ENCODE measurements around the gene TTC32.

Gene TTC32

GRCh38 chr2:19878268-19879046 lies 23.3 kb downstream of the TTC32 start:
- DNase-seq (ENCODE audit: low read depth, low spot score) = no peak

DNA sequence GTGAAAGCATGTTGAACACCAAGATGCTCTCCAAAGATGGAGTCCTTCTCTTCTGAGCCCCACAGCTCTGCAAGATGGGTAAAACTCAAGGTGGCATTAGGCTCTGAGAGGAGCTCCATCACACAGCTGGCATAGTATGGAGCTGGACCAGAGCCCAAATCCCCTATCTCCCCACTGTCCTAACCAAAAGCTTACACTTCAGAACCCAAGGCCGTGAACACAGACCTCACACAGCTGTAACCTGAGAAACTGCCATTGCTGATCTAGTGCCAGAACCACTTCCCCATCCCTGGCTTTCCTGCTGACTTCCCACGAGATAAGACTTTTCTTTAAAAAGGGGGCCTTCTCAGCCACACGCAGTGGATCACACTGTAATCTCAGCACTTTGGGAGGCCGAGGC lies 25.0 kb downstream of the TTC32 start:
- DNase-seq (ENCODE audit: low read depth, low spot score) = no peak

GRCh38 chr2:19875280-19875679 lies 26.5 kb downstream of the TTC32 start:
- no peak for DNase-seq (ENCODE audit: low read depth, low spot score)

- no peak for DNase-seq (ENCODE audit: low read depth, low spot score)
These were observed 27.1 kb downstream of the TTC32 start for GRCh38 chr2:19874726-19875125.

DNA sequence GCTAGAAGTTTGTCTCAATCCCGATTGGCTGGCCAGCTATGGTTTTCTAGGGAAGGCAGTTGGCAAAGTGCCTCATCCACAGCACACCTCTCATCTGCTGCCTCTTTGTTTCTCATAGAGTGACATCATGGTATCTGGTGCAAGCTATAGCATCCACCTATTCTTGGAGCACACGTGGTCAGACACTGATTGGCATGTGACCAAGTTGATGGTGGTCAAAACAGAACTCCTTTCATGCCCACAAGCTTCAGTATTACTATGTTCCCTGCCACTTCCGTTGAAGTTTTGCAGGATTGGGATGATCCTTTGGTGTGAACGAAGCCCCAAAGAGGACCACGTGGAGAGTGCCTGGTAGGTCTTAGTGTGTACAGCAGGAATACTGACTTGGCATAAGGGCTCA lies 28.8 kb downstream of the TTC32 start:
- no peak for DNase-seq (ENCODE audit: low read depth, low spot score)

DNA sequence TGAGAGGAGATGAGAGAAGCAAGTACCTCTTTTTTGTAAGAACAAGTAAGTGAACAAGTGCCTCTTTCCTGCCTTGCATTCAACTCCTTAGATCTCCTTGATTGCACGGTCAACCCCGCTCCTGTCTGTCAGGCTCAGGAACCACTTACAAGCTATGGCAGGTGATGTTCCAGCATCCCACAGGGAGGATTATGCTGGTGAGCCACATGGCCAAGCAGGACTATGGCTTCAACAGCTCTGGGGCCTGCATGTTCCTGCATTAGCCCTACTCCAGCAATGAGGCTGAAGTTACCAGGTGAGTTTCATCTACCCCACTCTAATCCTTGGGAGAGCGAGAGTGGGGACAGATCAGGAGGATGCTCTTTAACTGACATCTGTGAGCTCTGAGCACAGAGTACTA lies 29.5 kb downstream of the TTC32 start:
- DNase-seq (ENCODE audit: low read depth, low spot score) = no peak

DNA sequence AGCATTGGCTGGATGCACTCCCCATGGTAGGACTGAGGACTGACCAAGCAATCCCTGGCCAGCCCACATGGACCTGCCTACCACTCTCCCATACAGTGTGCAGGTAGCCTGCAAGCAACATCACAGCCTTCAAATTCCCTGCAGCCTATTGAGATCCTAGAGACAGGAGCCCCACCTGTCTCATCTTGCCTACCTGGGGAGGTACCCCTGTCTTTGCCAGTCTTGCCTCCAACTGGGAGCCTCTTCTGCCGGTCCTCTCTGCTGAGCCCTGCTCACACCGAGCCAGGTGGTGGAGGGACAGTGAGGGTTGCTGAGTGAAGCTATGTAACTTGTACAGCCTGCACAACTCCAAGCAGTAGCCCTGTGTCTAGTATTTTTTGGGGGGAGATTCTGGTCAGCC lies 29.9 kb downstream of the TTC32 start:
- no peak for DNase-seq (ENCODE audit: low read depth, low spot score)

DNA sequence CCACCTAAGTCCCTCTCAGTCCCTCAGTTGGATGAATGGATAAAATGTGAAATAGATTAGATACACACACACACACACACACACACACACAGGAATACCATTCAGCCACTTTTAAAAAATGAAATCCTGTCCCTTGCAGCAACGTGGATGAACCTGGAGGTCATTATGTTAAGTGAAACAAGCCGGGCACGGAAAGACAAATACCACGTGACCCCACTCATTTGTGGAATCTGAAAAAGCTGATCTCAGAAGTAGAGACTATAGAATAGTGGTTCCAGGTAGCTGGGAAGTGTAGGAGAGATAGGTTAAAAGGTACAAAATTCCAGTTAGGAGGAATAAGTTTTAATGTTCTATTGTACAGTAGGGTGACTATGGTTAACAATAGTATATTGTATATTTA lies 31.0 kb downstream of the TTC32 start:
- DNase-seq (ENCODE audit: low read depth, low spot score) = no peak

- DNase-seq (ENCODE audit: low read depth, low spot score) = no peak
These were observed 32.8 kb downstream of the TTC32 start for GRCh38 chr2:19868701-19869580.

GRCh38 chr2:19868224-19868623 lies 33.6 kb downstream of the TTC32 start:
- DNase-seq (ENCODE audit: low read depth, low spot score) = no peak

GRCh38 chr2:19866771-19867170 lies 35.0 kb downstream of the TTC32 start:
- no peak for DNase-seq (ENCODE audit: low read depth, low spot score)

DNA sequence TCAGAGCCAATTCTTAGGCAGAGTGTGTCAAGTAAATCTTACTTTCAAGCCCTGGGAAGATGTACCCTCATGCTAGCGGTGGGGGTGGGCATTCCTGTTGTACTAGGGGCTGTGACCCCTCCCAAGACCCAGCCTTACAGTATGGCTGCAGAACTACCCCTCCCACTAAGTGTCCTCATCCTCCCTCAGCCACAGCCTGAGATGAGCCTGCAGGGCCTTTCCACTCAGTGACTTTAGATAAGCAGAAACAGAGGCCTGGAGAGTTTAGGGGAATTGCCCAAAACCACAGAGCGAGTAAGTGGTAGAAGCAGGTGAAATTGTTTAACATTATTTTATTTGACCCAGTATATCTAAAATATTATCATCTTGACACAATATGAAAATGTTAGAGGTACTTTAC lies 36.6 kb downstream of the TTC32 start:
- no peak for DNase-seq (ENCODE audit: low read depth, low spot score)

- no peak for DNase-seq (ENCODE audit: low read depth, low spot score)
These were observed 37.4 kb downstream of the TTC32 start for GRCh38 chr2:19864381-19864780.

DNA sequence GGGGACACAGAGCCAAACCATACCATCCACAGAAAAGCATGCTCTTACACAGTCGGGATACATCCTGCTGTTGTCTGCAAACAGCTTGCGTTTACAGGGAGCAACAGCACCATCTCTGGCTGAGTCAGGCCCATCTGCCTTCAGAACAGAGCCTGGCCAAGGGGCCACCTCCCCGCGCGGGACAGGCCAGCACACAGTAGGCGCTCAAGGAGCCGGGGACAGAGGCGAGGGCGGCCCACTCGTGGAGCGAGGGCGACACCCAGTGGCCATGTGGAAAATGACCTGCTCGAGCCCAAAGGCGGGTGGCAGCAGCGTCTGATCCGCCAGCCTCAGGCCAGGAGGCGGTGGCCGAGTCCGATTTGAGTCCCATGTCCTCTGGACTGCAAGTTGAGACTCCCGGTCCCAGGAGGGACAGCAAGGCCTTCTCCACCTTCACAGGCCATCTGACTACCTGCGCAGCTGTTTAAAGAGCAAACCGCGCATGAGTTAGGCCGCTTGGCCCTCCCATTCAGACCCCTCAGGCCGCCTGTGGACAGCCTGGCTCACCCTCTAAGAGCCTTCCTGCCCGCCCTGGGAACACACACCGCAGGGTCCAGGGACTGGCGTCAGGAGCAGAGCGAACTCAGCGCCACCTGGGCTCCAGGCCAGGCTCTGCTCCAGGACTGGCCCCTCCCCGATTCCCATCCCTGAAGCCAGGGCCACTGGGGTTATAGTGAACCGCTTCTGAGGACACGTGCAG lies 38.3 kb downstream of the TTC32 start:
- DNase-seq (ENCODE audit: low read depth, low spot score) = peak; percentile 38

GRCh38 chr2:19861813-19862212 lies 40.0 kb downstream of the TTC32 start:
- no peak for DNase-seq (ENCODE audit: low read depth, low spot score)

DNA sequence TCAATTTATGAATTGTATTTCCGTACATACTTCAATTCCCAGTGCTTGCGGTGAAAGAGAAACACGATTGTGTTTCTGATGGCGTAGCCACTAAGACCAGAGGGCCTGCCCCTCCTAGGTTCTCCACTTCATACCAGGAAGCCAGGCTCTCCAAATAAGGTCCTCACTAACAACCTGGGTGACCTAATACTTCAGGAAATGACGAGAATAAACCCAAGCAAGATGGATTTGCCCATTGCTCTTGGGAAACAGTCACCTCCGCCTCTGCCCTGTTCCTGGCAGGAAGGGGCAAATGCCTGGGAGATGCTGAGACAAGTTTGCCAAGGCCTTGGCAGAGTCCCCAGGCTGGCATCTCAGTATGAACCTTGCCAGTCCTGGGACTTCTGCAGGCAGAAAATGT lies 41.8 kb downstream of the TTC32 start:
- no peak for DNase-seq (ENCODE audit: low read depth, low spot score)

- no peak for DNase-seq (ENCODE audit: low read depth, low spot score)
These were observed 42.2 kb downstream of the TTC32 start for GRCh38 chr2:19859565-19859964.

DNA sequence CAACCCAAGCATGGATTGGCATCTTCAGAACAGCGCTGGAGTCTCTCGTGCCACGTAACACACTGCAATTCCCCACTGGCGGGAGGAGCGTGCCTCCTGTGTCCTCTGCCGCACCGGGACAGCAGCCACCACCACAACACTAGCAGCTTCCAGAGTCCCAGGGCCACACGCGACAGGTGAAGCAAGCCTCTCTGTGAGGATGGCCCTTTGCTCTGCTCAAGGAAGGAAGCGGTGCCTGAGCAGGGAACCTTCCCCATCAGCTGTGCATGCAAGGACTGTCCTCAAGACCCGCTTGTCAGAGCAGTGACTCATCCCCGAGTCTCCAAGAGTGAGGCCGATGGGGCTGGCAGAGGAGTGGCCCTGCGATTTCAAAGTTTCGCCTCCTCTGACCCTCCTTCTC lies 44.0 kb downstream of the TTC32 start:
- no peak for DNase-seq (ENCODE audit: low read depth, low spot score)

DNA sequence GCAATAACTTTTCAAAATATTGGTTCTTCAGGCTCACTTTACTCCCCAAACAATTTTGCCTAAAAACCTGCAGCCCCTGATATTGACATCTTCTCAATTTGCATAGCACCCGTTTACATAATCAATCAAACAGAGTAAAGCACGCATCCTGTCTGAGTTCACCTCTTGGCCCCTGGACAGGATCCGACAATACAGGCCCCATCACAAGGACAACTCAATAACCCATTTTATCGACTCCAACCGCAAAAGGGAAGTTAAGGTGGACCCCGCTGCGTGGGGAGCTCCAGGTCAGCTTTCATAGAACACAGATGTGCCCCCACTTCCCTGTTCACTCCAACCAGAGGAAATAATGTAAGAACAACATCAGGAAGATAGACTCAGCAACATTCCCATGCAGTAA lies 44.7 kb downstream of the TTC32 start:
- no peak for DNase-seq (ENCODE audit: low read depth, low spot score)

DNA sequence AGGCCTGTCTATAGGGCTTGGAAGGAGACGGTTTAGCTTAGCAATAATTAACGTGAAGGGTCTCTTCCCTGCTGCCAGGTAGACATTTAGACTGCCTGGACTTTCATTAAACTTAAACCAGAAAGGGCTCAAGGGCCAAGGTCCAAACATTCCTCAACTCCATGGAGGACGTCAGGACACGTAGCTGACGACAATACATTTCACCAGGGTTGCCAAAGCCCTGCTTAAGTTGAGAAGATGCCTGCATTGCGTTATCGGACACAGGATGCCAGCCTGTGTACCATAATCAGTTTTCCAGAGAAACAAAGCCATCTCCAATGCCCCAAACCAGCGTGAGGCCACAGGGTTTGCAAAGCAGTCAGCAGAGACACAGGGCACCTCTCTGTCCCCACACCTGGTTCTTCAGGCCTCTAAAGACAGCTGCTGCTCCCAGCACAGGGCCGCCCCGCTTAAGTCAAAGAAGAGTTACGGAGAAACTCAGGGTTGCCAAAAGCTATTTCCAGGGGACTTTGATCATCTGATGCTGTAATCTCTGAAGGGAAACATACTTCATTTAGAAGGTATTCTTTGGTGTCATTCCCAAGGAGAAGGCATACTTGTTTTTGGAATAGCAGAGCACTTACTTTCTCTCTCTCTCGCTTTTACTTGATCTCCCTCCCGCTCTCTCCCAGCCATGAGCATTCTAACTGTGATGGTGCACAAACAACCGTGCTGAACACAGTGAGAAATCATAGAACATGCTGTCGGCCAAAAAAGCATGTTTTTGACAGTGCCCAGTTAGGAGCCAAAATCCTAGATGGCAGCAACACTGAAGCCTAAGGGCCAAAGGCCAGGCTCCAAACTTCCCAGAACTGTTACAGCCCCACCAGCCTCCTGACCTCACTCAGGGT lies 46.0 kb downstream of the TTC32 start:
- no peak for DNase-seq (ENCODE audit: low read depth, low spot score)
